Measurements from ENCODE around the gene DYNC2LI1. TPM values are rescaled to one million over a fixed set of nuclear protein-coding genes. Genes with fewer than 3 reads are reported as not detected.

Gene DYNC2LI1
- total RNA-seq, 1 donor from 2014 or later: 2.9 TPM

- H3K36me3 ChIP-seq: peaks cover 4 to 18% of the 10 kb centered on the region in 2 donors
- H3K27ac ChIP-seq: no peak overlapping the region
- no peak for TF ChIP-seq CTCF (IDR thresholded peaks at IDR 0.05)
- H3K27me3 ChIP-seq: no peaks in the 10 kb centered on the region
- intact Hi-C loops (cut with DNase I): no loop called here
- H3K4me1 ChIP-seq: no peaks in the 10 kb centered on the region
- H3K9me3 ChIP-seq: no peaks in the 10 kb centered on the region
- H3K4me3 ChIP-seq: no peak overlapping the region
- DNase-seq (ENCODE audit: low spot score in 2 of 2): no peak
Measured at GRCh38 chr2:43778233-43778632, 4.4 kb downstream of the DYNC2LI1 start.

GRCh38 chr2:43787895-43788294 is 14.1 kb downstream of the DYNC2LI1 start:
- intact Hi-C loops (cut with DNase I): no loop called here

GRCh38 chr2:43788646-43789045 is 14.8 kb downstream of the DYNC2LI1 start:
- Histone ChIP-seq H3K36me3 (peaks cover 17 to 19% of the 10 kb centered on the region in 2 donors), H3K27me3 (no peaks in the 10 kb centered on the region), H3K27ac (no peak overlapping the region), H3K4me1 (peaks cover 0 to 7% of the 10 kb centered on the region in 2 donors), H3K4me3 (no peak overlapping the region), H3K9me3 (no peaks in the 10 kb centered on the region)
- DNase-seq (ENCODE audit: low spot score in 2 of 2): no peak
- intact Hi-C loops (cut with DNase I): no loop called here
- no peak for TF ChIP-seq CTCF (IDR thresholded peaks at IDR 0.05)

More at GRCh38 chr2:43787895-43788294, 14.1 kb downstream of the DYNC2LI1 start:
- no peaks in the 10 kb centered on the region for H3K27me3 ChIP-seq
- TF ChIP-seq CTCF (IDR thresholded peaks at IDR 0.05): no peak
- H3K4me3 ChIP-seq: no peak overlapping the region
- H3K9me3 ChIP-seq: no peaks in the 10 kb centered on the region
- H3K27ac ChIP-seq: no peak overlapping the region
- peaks cover 0 to 7% of the 10 kb centered on the region in 2 donors for H3K4me1 ChIP-seq
- peaks cover 12 to 17% of the 10 kb centered on the region in 2 donors for H3K36me3 ChIP-seq
- no peak for DNase-seq (ENCODE audit: low spot score in 2 of 2)

GRCh38 chr2:43790147-43790546 is 16.3 kb downstream of the DYNC2LI1 start:
- no peaks in the 10 kb centered on the region for H3K9me3 ChIP-seq
- H3K27me3 ChIP-seq: no peaks in the 10 kb centered on the region
- DNase-seq (ENCODE audit: low spot score in 2 of 2): no peak
- no peak overlapping the region for H3K4me3 ChIP-seq
- peak overlapping the region; percentile 19 to 43 for H3K27ac ChIP-seq
- intact Hi-C loops (cut with DNase I): no loop called here
- peaks cover 0 to 7% of the 10 kb centered on the region in 2 donors for H3K4me1 ChIP-seq
- TF ChIP-seq CTCF (IDR thresholded peaks at IDR 0.05): no peak
- H3K36me3 ChIP-seq: peaks cover 9 to 23% of the 10 kb centered on the region in 2 donors

- no peaks in the 10 kb centered on the region for H3K9me3 ChIP-seq
- H3K36me3 ChIP-seq: peaks cover 9 to 32% of the 10 kb centered on the region in 2 donors
- DNase-seq (ENCODE audit: low spot score in 2 of 2): no peak
- peak overlapping the region in 1 of 2 donors; percentile 43 for H3K27ac ChIP-seq
- H3K4me3 ChIP-seq: no peak overlapping the region
- intact Hi-C loops (cut with DNase I): no loop called here
- TF ChIP-seq CTCF (IDR thresholded peaks at IDR 0.05): no peak
- peaks cover 0 to 7% of the 10 kb centered on the region in 2 donors for H3K4me1 ChIP-seq
- H3K27me3 ChIP-seq: no peaks in the 10 kb centered on the region
Measured at GRCh38 chr2:43791035-43791765, 17.4 kb downstream of the DYNC2LI1 start.

Data from ascending aorta (tissue), 2 donors.